GM18867 (cell line): ENCODE data around the gene APEX1.

ENCODE experiments used
- ATAC-seq: cut with Tn5 transposase; IDR thresholded peaks from one replicate; pipeline ENCODE4 v1.9.1; 2021; ENCODE audit warnings: mild to moderate bottlenecking, moderate library complexity; ENCODE audit not compliant: unreplicated experiment

The APEX1 gene

DNA sequence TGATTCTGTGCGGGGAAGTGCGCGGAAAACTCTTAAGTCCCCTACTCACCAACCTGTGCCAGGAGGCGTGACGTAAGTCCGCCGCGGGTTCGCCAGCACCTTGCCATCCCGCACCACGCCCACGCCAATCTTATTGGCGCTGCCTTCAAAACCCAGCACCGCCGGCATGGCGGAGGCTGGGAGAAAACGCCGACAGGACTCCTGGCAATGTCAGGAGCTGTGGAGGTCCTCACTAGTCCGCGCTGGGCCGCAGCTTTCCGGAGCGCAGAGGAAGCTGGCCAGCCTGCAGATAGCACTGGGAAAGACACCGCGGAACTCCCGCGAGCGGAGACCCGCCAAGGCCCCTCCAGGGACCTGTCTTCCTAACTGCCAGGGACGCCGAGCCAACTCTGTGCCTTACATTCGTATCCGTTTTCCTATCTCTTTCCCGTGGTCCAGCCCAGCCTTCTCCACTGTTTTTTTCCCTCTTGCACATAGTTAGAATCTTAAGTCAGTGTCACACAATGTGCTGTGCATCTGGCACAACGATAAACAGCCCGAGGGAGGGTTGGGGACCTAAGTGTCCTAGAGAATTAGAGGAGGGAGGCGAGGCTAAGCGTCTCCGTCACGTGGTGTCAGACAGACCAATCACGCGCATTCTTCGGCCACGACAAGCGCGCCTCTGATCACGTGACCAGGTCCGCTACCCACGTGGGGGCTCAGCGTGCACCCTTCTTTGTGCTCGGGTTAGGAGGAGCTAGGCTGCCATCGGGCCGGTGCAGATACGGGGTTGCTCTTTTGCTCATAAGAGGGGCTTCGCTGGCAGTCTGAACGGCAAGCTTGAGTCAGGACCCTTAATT lies at the start of gene APEX1, which contains the start of gene OSGEP:
TSS of gene APEX1 (plus strand) at position 711 of the 839 bp plus-strand sequence. CDS start 420 bp downstream, outside the sequence.
TSS of gene OSGEP (minus strand) at position 297 of the 839 bp plus-strand sequence. CDS start at position 168, 129 bp downstream.
- peak; percentile 87 for ATAC-seq

DNA sequence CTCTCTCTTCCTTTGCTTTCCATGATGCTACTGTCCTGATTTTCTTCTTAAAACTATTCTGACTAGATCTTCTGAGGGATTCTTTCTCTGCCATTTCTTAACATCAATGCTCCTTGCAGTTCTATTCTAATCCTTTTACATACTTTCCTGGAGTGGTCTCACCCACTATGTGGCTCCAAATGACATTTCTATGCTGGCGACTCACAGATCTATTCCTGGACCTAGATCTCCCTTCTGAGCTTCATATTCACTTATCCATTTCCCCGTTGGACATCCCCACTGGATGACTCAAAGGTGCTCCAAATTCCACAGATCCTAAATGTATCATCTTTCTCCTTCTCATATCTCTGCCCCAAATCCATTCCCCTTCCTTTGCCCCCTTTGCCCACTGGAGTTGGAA lies 45.8 kb upstream of the APEX1 start:
- no peak for ATAC-seq

DNA sequence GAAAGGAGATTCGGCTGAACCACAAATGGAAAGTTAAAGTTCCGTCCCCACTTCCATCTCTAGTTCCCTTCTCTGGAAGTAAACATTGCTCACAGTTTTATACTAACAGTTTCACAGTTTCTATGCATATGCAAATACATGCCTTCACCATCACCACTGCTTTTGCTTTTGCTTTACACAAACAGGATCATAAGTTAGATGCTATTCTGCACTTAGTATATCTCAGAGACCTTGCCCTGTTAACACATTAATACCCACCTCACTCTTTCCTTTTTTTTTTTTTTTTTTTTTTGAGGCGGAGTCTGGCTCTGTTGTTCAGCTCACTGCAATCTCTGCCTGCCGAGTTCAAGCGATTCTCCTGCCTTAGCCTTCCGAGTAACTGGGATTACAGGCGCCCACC lies 42.6 kb upstream of the APEX1 start:
- peak; percentile 76 for ATAC-seq

- ATAC-seq: peak; percentile 76
Observed at GRCh38 chr14:20412876-20413743, 41.9 kb upstream of the APEX1 start, which contains the start of gene TEP1. TEP1 (minus strand) TSS chr14:20413501; CDS start chr14:20408439, 5,062 bp downstream.

DNA sequence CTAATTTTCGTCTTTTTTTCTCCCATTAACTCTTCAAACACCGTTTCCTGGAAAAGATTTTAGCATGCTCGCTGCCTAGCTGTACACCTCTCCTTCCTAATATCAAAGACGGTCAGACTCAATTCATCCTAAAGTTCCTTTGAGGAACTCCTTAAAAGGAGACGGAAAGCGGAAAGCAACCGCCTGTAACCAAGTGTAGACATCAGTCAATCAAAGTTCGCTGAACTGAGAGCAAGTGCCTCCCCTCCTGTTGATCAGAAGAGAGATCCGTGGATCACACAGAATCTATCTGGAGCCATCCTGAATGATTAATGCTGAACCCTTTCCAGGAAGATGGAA lies 41.3 kb upstream of the APEX1 start:
- peak; percentile 29 for ATAC-seq

GRCh38 chr14:20415782-20416206 lies 39.2 kb upstream of the APEX1 start:
- peak; percentile 38 for ATAC-seq

- ATAC-seq: no peak
Observed at GRCh38 chr14:20416223-20416622, 38.8 kb upstream of the APEX1 start.

GRCh38 chr14:20417250-20418186 lies 37.5 kb upstream of the APEX1 start:
- no peak for ATAC-seq

GRCh38 chr14:20418501-20418909 lies 36.5 kb upstream of the APEX1 start:
- ATAC-seq: no peak

DNA sequence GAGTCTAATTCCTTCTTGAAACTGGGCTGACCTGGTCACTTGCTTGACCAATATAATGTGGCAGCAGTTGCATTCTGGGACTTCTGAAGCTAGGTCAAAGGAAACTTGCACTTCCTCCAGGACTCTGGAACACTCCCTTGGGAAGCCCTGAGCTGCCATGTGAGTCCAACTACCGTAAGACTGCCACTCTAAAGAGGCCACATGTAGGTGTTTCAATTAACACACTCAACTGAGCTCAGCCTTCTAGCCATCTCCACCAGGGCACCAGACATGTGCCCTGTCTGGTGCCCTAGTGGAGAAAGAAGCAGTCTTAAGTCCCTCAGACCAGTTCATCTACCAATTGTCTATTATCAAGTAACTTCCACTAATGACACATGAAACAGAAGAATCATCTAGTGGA lies 35.6 kb upstream of the APEX1 start:
- ATAC-seq: no peak

GRCh38 chr14:20421267-20421666 lies 33.8 kb upstream of the APEX1 start:
- ATAC-seq: no peak

- no peak for ATAC-seq
Observed at GRCh38 chr14:20422886-20423285, 32.1 kb upstream of the APEX1 start.

GRCh38 chr14:20424851-20425250 lies 30.2 kb upstream of the APEX1 start:
- no peak for ATAC-seq

- ATAC-seq: peak; percentile 73
Observed at GRCh38 chr14:20427231-20428009, 27.6 kb upstream of the APEX1 start.

GRCh38 chr14:20428010-20428365 lies 27.0 kb upstream of the APEX1 start:
- ATAC-seq: peak; percentile 39

DNA sequence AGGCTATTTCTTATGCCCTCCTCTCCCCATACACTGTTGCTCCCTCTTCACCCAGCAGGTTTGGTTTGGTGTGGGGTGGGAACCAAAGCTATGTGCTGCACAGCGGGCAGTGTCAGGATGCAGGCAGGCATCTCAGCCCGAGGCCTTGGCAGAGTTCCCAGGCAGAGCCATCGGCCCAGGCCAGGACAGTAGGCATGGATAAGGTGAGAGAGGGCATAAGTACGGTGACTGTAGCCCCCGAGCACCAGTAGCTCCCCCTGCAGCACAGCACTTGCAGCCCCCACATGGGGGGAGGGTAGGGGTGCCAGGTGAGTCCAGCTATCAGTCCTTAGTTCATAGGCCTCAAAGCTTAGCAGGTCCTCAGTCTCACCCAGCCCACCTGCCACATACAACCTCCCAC lies 26.2 kb upstream of the APEX1 start:
- no peak for ATAC-seq

GRCh38 chr14:20429801-20430669 lies 25.0 kb upstream of the APEX1 start:
- no peak for ATAC-seq

GRCh38 chr14:20434701-20435581 lies 20.1 kb upstream of the APEX1 start:
- no peak for ATAC-seq
